Endothelial cell of umbilical vein (primary cell): Measurements from ENCODE around the gene PDE1C.

Source experiments
- EZH2 ChIP-seq: IDR thresholded peaks from 2 replicates; pipeline ENCODE4 v1.6.1; 2012; ENCODE audit warnings: borderline replicate concordance, low read depth, mild to moderate bottlenecking, moderate library complexity, low read length, inconsistent platforms; ENCODE audit not compliant: severe bottlenecking
- FOS ChIP-seq: IDR thresholded peaks from 2 replicates; pipeline ENCODE4 v1.6.1; 2011; ENCODE audit warnings: mild to moderate bottlenecking, low read length, moderate library complexity, borderline replicate concordance; ENCODE audit not compliant: insufficient read depth
- GATA2 ChIP-seq: IDR thresholded peaks from 2 replicates; pipeline ENCODE4 v1.7.0; 2011; ENCODE audit warnings: low read depth, mild to moderate bottlenecking, moderate library complexity, mixed read lengths, low read length; ENCODE audit not compliant: insufficient read length, insufficient read depth
- JUN ChIP-seq: IDR thresholded peaks from 2 replicates; pipeline ENCODE4 v1.6.1; 2011; ENCODE audit warnings: borderline replicate concordance, low read depth; ENCODE audit not compliant: insufficient read length, insufficient read depth
- MAX ChIP-seq: IDR thresholded peaks from 2 replicates; pipeline ENCODE4 v1.6.1; 2011; ENCODE audit not compliant: insufficient read depth, insufficient read length
- POLR2A ChIP-seq: IDR thresholded peaks from 2 replicates; pipeline ENCODE4 v1.6.1; 2012; ENCODE audit warnings: low read depth, mild to moderate bottlenecking, control low read depth, low read length
- POLR2AphosphoS5 ChIP-seq: IDR thresholded peaks from 2 replicates; pipeline ENCODE4 v1.6.1; 2012; ENCODE audit warnings: low read depth, mild to moderate bottlenecking, control low read depth, low read length, moderate library complexity; ENCODE audit not compliant: insufficient read depth
- TF ChIP-seq, protein P1 (sequence below), 2 donors: IDR thresholded peaks; 1 replicate in 1 of 2; 2 replicates in 1 of 2; pipeline ENCODE4 v1.5.1; 2011; ENCODE audit warnings: low read length in 2 of 2, mild to moderate bottlenecking in 2 of 2, moderate library complexity in 2 of 2, control low read depth in 1 of 2, inconsistent platforms in 1 of 2, low read depth in 1 of 2; ENCODE audit not compliant: insufficient read depth in 1 of 2; ENCODE audit errors: extremely low read depth in 1 of 2

DNA sequence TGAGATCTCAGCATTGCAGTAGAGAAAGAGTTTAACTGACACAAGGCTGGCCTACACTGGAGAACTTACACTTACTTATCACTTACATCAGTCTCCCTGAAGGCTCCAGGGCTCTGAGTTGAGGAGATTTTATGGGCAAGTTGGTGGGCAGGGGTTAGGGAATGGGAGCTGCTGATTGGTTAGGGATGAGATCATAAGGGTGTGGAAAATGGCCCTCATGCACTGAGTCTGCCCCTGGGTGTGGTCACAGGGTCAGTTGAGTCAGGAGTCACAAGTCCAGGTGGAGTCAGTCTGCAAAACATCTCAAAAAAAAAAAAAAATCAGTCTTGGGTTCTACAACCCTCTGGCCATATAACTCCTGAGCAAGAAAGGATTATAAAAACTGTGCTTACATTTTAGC is 322.7 kb downstream of the PDE1C start:
- TF ChIP-seq JUN (no peak), MAX (no peak), POLR2A (no peak), POLR2AphosphoS5 (no peak), EZH2 (no peak), FOS (no peak), GATA2 (no peak)
- TF ChIP-seq, protein P1, sequence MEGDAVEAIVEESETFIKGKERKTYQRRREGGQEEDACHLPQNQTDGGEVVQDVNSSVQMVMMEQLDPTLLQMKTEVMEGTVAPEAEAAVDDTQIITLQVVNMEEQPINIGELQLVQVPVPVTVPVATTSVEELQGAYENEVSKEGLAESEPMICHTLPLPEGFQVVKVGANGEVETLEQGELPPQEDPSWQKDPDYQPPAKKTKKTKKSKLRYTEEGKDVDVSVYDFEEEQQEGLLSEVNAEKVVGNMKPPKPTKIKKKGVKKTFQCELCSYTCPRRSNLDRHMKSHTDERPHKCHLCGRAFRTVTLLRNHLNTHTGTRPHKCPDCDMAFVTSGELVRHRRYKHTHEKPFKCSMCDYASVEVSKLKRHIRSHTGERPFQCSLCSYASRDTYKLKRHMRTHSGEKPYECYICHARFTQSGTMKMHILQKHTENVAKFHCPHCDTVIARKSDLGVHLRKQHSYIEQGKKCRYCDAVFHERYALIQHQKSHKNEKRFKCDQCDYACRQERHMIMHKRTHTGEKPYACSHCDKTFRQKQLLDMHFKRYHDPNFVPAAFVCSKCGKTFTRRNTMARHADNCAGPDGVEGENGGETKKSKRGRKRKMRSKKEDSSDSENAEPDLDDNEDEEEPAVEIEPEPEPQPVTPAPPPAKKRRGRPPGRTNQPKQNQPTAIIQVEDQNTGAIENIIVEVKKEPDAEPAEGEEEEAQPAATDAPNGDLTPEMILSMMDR (IDR thresholded peaks at IDR 0.05; ENCODE audit: extremely low read depth in 1 of 2, insufficient read depth in 1 of 2, low read depth in 1 of 2, low read length in 2 of 2) = no peak
